CD8-positive, alpha-beta memory T cell (primary cell): ENCODE results near the gene RNU1-3. TPM values are rescaled to one million over a fixed set of nuclear protein-coding genes. Genes with fewer than 3 reads are reported as not detected.
"Not testable (repeated sequence)": the region's sequence is repeated elsewhere in the genome, so short reads cannot be mapped to it uniquely, and the experiment has no call there.

ENCODE experiments used
- CTCF ChIA-PET: fragments of 350-600 bp; sonication (Branson Sonifier 250); formaldehyde crosslinking; loops from one replicate; lab custom pipeline; 2021; ENCODE audit warnings: antibody characterized with exemption; lab: Charles Lee
- POLR2A ChIA-PET: fragments of 350-600 bp; sonication (Branson Sonifier 250); formaldehyde crosslinking; loops from one replicate; lab custom pipeline; 2021; ENCODE audit warnings: antibody characterized with exemption; lab: Charles Lee
- DNase-seq, 5 donors: peaks; one replicate each; pipeline versions ENCODE4 v3.0.0 to v3.0.0-alpha.2; 2020 to 2022; ENCODE audit warnings: mixed read lengths in 1 of 5
- H3K27ac ChIP-seq: one replicate; pipeline ENCODE4 v1.7.0; 2013; ENCODE audit warnings: low read depth, mild to moderate bottlenecking, low read length, moderate library complexity
- H3K27me3 ChIP-seq: 2 replicates; pipeline ENCODE4 v1.7.0; 2013; ENCODE audit warnings: low read length, mild to moderate bottlenecking; ENCODE audit not compliant: insufficient read depth, poor library complexity, severe bottlenecking
- H3K36me3 ChIP-seq: 2 replicates; pipeline ENCODE4 v1.7.0; 2013; ENCODE audit warnings: mild to moderate bottlenecking, low read length, moderate library complexity; ENCODE audit not compliant: insufficient read depth
- H3K4me1 ChIP-seq: 2 replicates; pipeline ENCODE4 v1.7.0; 2013; ENCODE audit warnings: mild to moderate bottlenecking, low read length, moderate library complexity; ENCODE audit not compliant: insufficient read depth
- H3K4me3 ChIP-seq: 2 replicates; pipeline ENCODE4 v1.7.0; 2013; ENCODE audit warnings: mild to moderate bottlenecking, low read length
- H3K9me3 ChIP-seq: 2 replicates; pipeline ENCODE4 v1.7.0; 2013; ENCODE audit warnings: mild to moderate bottlenecking, low read length
- H3K27ac Mint-ChIP-seq, 8 donors: one replicate each; pipeline ENCODE4 v1.8.0; 2020 to 2021; ENCODE audit warnings: mixed read lengths in 8 of 8, mild to moderate bottlenecking in 6 of 8, inconsistent platforms in 3 of 8, moderate library complexity in 3 of 8
- H3K27me3 Mint-ChIP-seq, 2 donors: one replicate each; pipeline ENCODE4 v1.8.0; 2020 to 2021; ENCODE audit warnings: mixed read lengths in 2 of 2, mild to moderate bottlenecking in 1 of 2, moderate library complexity in 1 of 2
- H3K36me3 Mint-ChIP-seq, 3 donors: one replicate each; pipeline ENCODE4 v1.8.0; 2020 to 2021; ENCODE audit warnings: mixed read lengths in 3 of 3, inconsistent platforms in 1 of 3, mild to moderate bottlenecking in 1 of 3
- H3K4me1 Mint-ChIP-seq, 3 donors: one replicate each; pipeline ENCODE4 v1.8.0; 2020 to 2021; ENCODE audit warnings: mixed read lengths in 3 of 3, inconsistent platforms in 1 of 3, mild to moderate bottlenecking in 1 of 3
- H3K4me3 Mint-ChIP-seq, 7 donors: one replicate each; pipeline ENCODE4 v1.8.0; 2020 to 2021; ENCODE audit warnings: mixed read lengths in 7 of 7, mild to moderate bottlenecking in 6 of 7, moderate library complexity in 4 of 7, inconsistent platforms in 2 of 7
- H3K9me3 Mint-ChIP-seq, 5 donors: one replicate each; pipeline ENCODE4 v1.8.0; 2020 to 2022; ENCODE audit warnings: mixed read lengths in 5 of 5, mild to moderate bottlenecking in 3 of 5, moderate library complexity in 2 of 5, inconsistent platforms in 1 of 5
- polyA plus RNA-seq: library from polyadenylated mRNA; unstranded; fragments of 300-500 nt; fragmentation: Illumina TruSeq; gene quantifications from one replicate; pipeline ENCODE4 v1.2.3, GENCODE V29; 2021
- total RNA-seq, 2 experiments: library from RNA; stranded (reverse); gene quantifications; one replicate each; pipeline ENCODE4 v1.2.3, GENCODE V29; 2021

Gene RNU1-3
- total and polyA plus RNA-seq, 3 experiments from 2014 or later = 1,293 to 1,300 TPM; not detected in 1

DNA sequence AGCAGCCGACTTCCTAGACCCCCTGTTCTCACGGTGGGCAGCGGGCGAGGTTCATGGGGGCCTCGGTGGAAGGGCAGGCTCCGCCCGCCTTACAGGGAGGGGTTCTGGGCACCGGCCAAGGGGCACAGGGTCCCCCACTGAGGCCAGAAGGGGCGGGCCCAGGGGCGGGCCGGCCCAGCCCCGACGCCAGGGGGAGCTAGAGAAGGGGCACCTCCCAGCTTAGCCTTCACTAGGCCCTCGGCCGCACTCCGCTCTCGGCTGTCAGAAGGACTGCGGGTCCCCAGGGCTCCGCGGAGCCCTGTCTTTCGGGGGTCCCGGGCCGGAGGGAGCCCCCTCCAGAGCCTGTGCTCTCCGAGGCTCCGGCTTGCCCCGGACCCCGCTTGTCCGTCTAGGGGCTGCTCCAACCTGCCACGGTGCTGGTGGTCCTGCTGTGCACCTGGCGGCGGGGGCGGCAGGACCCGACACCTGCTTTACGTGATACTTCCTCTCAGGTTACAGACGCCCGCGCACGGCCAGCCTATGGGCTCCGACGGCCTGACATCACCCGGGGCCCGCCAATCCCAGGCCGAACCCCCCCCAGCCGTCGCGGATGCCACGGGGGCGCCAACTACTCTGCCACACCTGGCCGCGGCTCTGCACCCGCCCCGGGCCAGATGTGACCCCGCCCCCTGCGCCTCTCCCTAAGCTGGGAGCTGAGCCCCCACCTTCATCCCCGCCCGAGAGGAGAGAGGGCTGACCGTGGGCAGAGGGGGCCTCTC, 33.6 kb upstream of the RNU1-3 start:
- CTCF ChIA-PET = interaction anchor here (0.9 to 7.6 kb wide), 5 partner anchors 9 to 203 kb away, joined by 3 to 61 read pairs (median 6); no protein-coding TSS in a partner anchor
- POLR2A ChIA-PET = interaction anchor here (0.5 to 0.9 kb wide), 2 partner anchors 188 to 203 kb away, joined by 3 read pairs; no protein-coding TSS in a partner anchor
- H3K27me3 Mint-ChIP-seq, DNase-seq, H3K27ac ChIP-seq, H3K4me1 Mint-ChIP-seq, H3K4me3 Mint-ChIP-seq, H3K4me1 ChIP-seq, H3K9me3 ChIP-seq, H3K27ac Mint-ChIP-seq, H3K9me3 Mint-ChIP-seq, H3K27me3 ChIP-seq, H3K36me3 Mint-ChIP-seq, H3K4me3 ChIP-seq, H3K36me3 ChIP-seq: not testable (repeated sequence)

DNA sequence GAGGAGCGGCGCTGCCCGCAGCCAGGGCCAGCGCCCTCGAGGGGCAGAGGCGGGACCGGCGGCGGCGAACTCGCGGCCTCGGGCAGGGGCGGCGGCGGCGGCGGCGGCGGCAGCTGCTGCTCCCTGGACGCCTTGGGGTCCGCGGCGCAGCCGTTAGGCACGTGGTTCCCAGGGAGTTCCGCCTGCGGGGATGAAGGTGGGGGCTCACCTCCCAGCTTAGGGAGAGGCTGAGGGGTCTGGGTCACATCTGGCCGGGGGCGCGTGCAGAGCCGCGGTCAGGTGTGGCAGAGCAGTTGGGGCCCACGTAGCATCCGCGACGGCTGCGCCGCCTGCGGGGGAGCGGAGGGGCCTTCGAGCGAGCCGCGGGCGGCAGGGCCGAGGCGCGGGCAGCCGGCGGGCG, 32.7 kb upstream of the RNU1-3 start:
- H3K9me3 Mint-ChIP-seq, H3K4me3 Mint-ChIP-seq, H3K27ac ChIP-seq, H3K4me1 Mint-ChIP-seq, H3K9me3 ChIP-seq, H3K4me3 ChIP-seq, POLR2A ChIA-PET, H3K36me3 ChIP-seq, H3K4me1 ChIP-seq, H3K27me3 Mint-ChIP-seq, DNase-seq, H3K27me3 ChIP-seq, H3K27ac Mint-ChIP-seq, H3K36me3 Mint-ChIP-seq: not testable (repeated sequence)
- CTCF ChIA-PET = interaction anchor here (0.9 to 7.6 kb wide), 5 partner anchors 10 to 78 kb away, joined by 3 to 61 read pairs (median 3); no protein-coding TSS in a partner anchor

DNA sequence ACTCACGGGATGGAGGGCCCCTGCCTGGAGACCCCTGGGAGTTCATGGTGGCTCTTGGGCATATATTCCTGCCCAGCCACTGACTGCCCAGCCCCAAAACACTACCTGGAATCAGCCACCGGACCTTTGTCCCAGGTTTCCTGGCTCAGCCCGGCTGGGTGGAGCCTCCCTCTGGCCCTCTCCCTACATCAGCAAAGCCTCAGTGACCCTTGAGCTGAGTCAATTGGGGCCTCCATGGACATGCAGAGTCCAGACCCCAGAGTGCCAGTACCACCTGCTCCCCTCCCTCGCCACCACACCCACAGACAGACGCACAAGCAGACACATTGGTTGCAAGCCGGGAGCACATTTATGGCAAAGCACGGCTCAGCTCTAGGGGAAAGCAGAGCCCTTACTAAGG, 30.4 kb upstream of the RNU1-3 start:
- not testable (repeated sequence) for H3K9me3 ChIP-seq, H3K27me3 ChIP-seq, H3K9me3 Mint-ChIP-seq, H3K36me3 Mint-ChIP-seq, H3K4me3 Mint-ChIP-seq, H3K27ac ChIP-seq, H3K27ac Mint-ChIP-seq, DNase-seq, H3K4me3 ChIP-seq, H3K36me3 ChIP-seq, H3K4me1 ChIP-seq, H3K27me3 Mint-ChIP-seq, H3K4me1 Mint-ChIP-seq
- CTCF ChIA-PET = interaction anchor here (7.6 kb wide), 1 partner anchor 12 kb away, joined by 61 read pairs; no protein-coding TSS in a partner anchor
- POLR2A ChIA-PET = interaction anchor here (0.5 kb wide), 1 partner anchor 341 kb away, joined by 3 read pairs; no protein-coding TSS in a partner anchor

DNA sequence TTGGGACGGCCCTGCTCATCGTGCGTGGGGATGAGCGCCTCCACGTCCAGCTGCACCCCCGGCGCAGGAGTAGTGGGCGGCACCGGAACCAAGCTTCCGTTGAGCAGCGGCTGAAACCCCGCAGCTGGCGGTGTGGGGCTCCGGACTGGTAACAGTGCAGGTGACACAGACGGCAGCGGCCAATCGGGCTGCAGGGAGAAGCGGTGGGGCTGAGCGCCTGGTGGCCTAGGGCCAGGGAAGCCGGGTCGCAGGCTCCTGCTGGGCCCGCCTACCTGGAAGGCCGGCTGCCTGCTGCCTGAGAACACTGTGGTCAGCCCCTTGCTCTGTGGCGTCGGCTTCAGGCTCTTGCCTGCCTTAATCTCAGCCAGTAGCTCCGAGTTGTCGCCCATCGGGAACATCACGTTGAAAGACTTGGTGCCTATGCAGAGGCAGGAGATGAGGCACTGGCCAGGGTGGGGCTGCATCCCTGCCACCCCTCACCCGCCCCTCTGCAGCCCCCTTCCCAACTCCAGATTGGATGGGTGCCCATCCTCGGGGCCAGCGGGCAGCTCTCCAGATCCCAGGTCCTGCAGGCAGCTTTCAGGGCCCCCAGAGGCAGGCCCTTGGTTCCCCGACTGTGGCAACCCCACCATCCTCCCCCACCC, 29.9 kb upstream of the RNU1-3 start:
- H3K27me3 Mint-ChIP-seq, H3K9me3 ChIP-seq, H3K4me3 Mint-ChIP-seq, H3K9me3 Mint-ChIP-seq, H3K4me1 ChIP-seq, H3K36me3 Mint-ChIP-seq, H3K36me3 ChIP-seq, H3K27ac Mint-ChIP-seq, H3K27ac ChIP-seq, H3K4me1 Mint-ChIP-seq, H3K4me3 ChIP-seq, H3K27me3 ChIP-seq: not testable (repeated sequence)
- POLR2A ChIA-PET = interaction anchor here (0.5 kb wide), 1 partner anchor 341 kb away, joined by 3 read pairs; no protein-coding TSS in a partner anchor
- CTCF ChIA-PET = interaction anchor here (1.1 to 7.6 kb wide), 3 partner anchors 12 to 96 kb away, joined by 3 to 61 read pairs (median 3); no protein-coding TSS in a partner anchor
- DNase-seq = peak in 1 of 5 donors; percentile 27

DNA sequence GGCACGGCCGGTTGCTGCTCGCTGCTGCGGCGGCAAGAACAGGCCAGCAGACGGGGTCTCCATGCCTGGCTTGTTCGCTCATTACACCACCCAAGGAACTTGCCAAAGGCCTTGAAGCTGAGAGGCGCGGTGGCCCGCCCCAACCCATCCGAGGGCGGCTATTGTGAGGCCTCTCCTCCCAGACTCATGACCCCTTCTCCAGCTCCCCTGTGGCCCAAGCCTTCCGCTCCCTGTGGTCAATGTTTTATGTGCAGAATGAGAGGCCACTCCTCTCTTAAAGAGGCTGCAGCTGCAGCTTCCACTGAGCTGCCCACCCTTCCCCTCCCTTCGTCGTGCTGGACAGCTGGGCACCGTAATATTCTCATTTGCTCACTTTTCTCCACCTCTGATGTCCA, 27.6 kb upstream of the RNU1-3 start:
- POLR2A ChIA-PET, DNase-seq, H3K27me3 ChIP-seq, H3K27ac ChIP-seq, H3K4me3 ChIP-seq, H3K36me3 ChIP-seq, H3K4me1 ChIP-seq, H3K4me3 Mint-ChIP-seq, H3K9me3 Mint-ChIP-seq, H3K9me3 ChIP-seq, H3K36me3 Mint-ChIP-seq, H3K27me3 Mint-ChIP-seq, H3K27ac Mint-ChIP-seq, H3K4me1 Mint-ChIP-seq: not testable (repeated sequence)
- CTCF ChIA-PET = interaction anchor here (1.1 kb wide), 1 partner anchor 15 kb away, joined by 5 read pairs; no protein-coding TSS in a partner anchor

DNA sequence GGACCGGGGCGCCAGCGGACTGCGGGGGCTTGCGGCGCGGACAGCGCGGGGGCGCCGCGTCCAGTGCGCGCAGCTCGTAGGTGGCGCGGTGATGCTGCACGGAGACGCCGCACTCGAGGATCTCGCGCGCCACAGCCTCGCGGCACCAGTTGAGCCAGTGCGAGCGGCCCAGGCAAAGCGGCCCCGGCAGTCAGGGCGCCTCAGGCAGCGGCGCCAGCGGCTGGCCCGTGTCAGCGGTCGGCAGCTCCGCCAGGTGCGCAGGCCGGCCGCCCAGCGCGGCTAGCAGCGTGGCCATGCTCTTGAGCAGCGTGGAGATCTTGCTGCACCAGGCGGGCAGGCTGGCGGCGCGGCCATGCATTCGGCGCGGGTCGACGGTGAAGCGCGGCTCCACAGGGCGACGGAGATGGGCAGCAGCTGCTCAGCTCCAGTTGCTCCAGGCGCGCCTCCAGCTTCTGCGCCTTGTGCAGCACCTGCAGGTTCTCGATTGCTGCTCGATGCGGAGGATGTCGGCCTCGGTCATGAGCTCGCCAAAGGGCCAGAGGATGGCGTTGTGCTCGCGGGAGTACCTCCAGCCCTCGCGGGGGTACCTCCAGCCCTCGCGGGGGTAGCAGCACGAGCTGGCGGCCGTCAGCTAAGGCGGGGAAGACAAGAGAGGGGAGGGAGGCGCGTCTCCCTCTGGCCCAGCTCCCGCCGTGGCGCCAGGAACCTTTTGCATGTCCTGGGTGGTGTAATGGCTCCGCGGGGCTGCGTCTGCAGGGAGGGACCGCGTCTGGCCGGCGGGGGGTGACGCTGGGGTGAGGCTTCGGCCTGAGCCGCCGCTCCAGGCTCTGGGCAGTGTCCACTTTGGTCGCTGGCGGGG, 26.9 kb upstream of the RNU1-3 start:
- POLR2A ChIA-PET = interaction anchor here (0.6 kb wide), 1 partner anchor 11 kb away, joined by 3 read pairs; no protein-coding TSS in a partner anchor
- peak in 1 of 5 donors; percentile 19 for DNase-seq

DNA sequence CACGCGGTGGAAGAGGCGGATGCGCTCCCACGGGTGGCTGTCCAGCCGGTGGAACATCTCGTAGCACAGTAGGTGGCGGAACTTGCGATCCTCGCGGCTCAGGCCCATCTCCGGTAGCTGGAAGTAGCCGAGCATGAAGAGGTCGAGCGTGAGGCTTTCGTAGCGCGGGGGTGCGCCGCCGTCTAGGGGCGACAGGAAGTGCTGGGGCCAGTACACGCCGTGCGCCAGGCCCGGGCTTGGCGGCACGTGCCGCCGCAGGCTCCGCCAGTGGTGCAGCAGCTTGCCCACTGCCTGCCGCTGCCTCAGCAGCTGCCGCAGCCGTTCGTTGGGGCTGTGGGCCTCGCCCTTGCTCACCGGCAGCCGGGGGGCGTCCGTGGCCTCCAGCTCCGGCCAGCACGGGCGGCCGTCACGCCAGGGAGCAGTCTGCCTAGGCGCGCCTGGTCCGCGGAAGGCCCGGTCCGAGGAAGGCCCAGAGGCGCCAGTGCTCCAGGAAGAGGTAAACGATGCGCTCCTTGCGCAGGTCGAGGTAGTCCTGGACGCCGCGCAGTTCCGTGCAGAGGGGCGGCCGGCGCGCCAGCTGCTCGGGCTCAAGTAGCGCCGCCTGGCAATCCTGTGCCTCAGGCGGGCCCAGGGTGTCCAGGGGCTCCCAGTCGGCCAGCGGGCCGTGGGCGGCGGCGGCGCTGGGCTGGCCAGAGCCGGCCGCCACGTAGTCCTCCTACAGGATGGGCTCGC, 26.1 kb upstream of the RNU1-3 start:
- H3K4me1 Mint-ChIP-seq, H3K36me3 ChIP-seq, H3K27ac Mint-ChIP-seq, H3K27me3 Mint-ChIP-seq, H3K4me1 ChIP-seq, H3K9me3 Mint-ChIP-seq, H3K27ac ChIP-seq, H3K36me3 Mint-ChIP-seq, H3K27me3 ChIP-seq, H3K4me3 Mint-ChIP-seq, H3K4me3 ChIP-seq, H3K9me3 ChIP-seq: not testable (repeated sequence)
- peak in 1 of 5 donors; percentile 20 for DNase-seq
- ChIA-PET CTCF (interaction anchor here (1.0 to 2.0 kb wide), 2 partner anchors 14 to 16 kb away, joined by 3 to 5 read pairs; no protein-coding TSS in a partner anchor), POLR2A (interaction anchor here (0.6 kb wide), 1 partner anchor 12 kb away, joined by 3 read pairs; no protein-coding TSS in a partner anchor)

More for the DNA sequence above, 26.9 kb upstream of the RNU1-3 start:
- not testable (repeated sequence) for H3K27ac ChIP-seq, H3K9me3 ChIP-seq, H3K9me3 Mint-ChIP-seq, H3K27me3 ChIP-seq, H3K4me1 ChIP-seq, H3K36me3 ChIP-seq, H3K4me3 ChIP-seq, H3K27me3 Mint-ChIP-seq, H3K36me3 Mint-ChIP-seq, H3K4me3 Mint-ChIP-seq, H3K4me1 Mint-ChIP-seq, H3K27ac Mint-ChIP-seq
- CTCF ChIA-PET = interaction anchor here (1.0 to 1.1 kb wide), 2 partner anchors 13 to 15 kb away, joined by 3 to 5 read pairs; no protein-coding TSS in a partner anchor
